Heart left ventricle (tissue), 13 donors: ENCODE measurements around the gene SLC26A9.

ENCODE experiments used
- POLR2A ChIP-seq, 2 donors: fragments of 450-650 bp; IDR thresholded peaks; one replicate each; pipeline ENCODE4 v1.6.1; 2017; ENCODE audit warnings: antibody characterized with exemption in 2 of 2, mild to moderate bottlenecking in 2 of 2, moderate library complexity in 2 of 2
- TF ChIP-seq, protein P1 (sequence below), 12 donors: fragments of 200-600 bp; sonication (generic) in 4 of 12; IDR thresholded peaks; one replicate each; pipeline versions ENCODE4 v1.5.0 to v1.8.0; 2018 to 2022; ENCODE audit warnings: antibody characterized with exemption in 12 of 12, mild to moderate bottlenecking in 5 of 12
- donor health status: ischemic (EF 13 %, LVEDD 7.1; RV severe dilation, severe dysfunction).
- donor health status: DM: no; HTN: yes; CAD: no.
- donor health status: DM: no; HTN: no; CAD: no.
- donor health status: ischemic (EF 25% LVEDD 6.9; RV normal size, moderate dysfunction).
- donor health status: ischemic (EF 25% LVEDD 5.7; RV mildly dilated, moderate dysfunction).
- donor health status: ischemic (EF 35%, LVEDD 5.7; RV mildly dilated, moderate dysfunction).
- donor health status: nonischemic (EF 11% LVEDD 7.7; RV severe dilation, severe dysfunction).
- donor health status: DM: yes; HTN: yes; CAD: no.
- donor health status: PGD.
- donor health status: ischemic (EF 29% LVEDD 5.4; RV normal size, mild dysfunction).
- donor health status: nonischemic (EF 23%, LVEDD 6.1; RV moderate dilation, normal function).

DNA sequence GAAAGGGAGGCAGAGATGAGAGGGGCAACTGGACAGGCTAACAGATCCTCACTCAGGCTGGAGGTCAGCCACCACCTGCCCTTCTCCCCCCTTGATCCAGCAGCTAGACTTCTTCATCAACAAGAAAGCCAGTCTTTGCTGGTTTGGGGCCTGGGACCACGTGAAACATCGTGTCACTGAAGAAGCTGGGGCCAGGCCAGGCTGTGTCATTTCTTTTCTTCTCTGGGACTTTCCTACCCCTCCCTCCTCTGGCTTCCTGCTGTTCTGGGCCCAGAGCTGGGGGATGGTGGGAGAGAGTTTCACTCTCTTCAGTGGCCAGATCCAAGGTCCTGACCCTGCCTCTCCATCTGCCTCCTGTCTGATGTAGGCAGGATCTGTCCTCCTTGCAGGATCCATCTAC lies 18.1 kb upstream of the SLC26A9 start:
- TF ChIP-seq, protein P1, sequence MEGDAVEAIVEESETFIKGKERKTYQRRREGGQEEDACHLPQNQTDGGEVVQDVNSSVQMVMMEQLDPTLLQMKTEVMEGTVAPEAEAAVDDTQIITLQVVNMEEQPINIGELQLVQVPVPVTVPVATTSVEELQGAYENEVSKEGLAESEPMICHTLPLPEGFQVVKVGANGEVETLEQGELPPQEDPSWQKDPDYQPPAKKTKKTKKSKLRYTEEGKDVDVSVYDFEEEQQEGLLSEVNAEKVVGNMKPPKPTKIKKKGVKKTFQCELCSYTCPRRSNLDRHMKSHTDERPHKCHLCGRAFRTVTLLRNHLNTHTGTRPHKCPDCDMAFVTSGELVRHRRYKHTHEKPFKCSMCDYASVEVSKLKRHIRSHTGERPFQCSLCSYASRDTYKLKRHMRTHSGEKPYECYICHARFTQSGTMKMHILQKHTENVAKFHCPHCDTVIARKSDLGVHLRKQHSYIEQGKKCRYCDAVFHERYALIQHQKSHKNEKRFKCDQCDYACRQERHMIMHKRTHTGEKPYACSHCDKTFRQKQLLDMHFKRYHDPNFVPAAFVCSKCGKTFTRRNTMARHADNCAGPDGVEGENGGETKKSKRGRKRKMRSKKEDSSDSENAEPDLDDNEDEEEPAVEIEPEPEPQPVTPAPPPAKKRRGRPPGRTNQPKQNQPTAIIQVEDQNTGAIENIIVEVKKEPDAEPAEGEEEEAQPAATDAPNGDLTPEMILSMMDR (IDR thresholded peaks at IDR 0.05) = no peak
- no peak for TF ChIP-seq POLR2A (IDR thresholded peaks at IDR 0.05)
